Colon (tissue), 2 donors: Measurements from ENCODE around the gene SLC29A3.
"Not testable (repeated sequence)": the region's sequence is repeated elsewhere in the genome, so short reads cannot be mapped to it uniquely, and the experiment has no call there.

ENCODE experiments used
- FAIRE-seq: peaks from 2 replicates; lab custom pipeline; 2012; peaks lifted over from hg19 to GRCh38; lab: Jason Lieb, UNC
- donor health status: control.
- donor health status: control.

The SLC29A3 gene

GRCh38 chr10:71319042-71319799, at the start of gene SLC29A3:
Gene SLC29A3, plus strand, starts transcription at chr10:71319259. Its CDS starts 51 bp downstream, at chr10:71319310.
- FAIRE-seq: no peak

GRCh38 chr10:71269301-71270288, 49.5 kb upstream of the SLC29A3 start:
- FAIRE-seq: no peak

GRCh38 chr10:71270301-71271220, 48.5 kb upstream of the SLC29A3 start:
- FAIRE-seq: no peak

- FAIRE-seq: no peak
Measured at GRCh38 chr10:71271662-71272055, 47.4 kb upstream of the SLC29A3 start.

GRCh38 chr10:71272056-71272771, 46.8 kb upstream of the SLC29A3 start:
- no peak for FAIRE-seq

- not testable (repeated sequence) for FAIRE-seq
Measured at GRCh38 chr10:71272974-71273373, 46.1 kb upstream of the SLC29A3 start.

GRCh38 chr10:71273506-71273905, 45.6 kb upstream of the SLC29A3 start:
- no peak for FAIRE-seq

- no peak for FAIRE-seq
Measured at GRCh38 chr10:71274901-71275796, 43.9 kb upstream of the SLC29A3 start.

GRCh38 chr10:71276873-71277272, 42.2 kb upstream of the SLC29A3 start:
- no peak for FAIRE-seq

GRCh38 chr10:71277914-71278665, 41.0 kb upstream of the SLC29A3 start:
- no peak for FAIRE-seq

GRCh38 chr10:71278691-71279588, 40.1 kb upstream of the SLC29A3 start:
- no peak for FAIRE-seq

- no peak for FAIRE-seq
Measured at GRCh38 chr10:71279590-71280170, 39.4 kb upstream of the SLC29A3 start.

- FAIRE-seq: no peak
Measured at GRCh38 chr10:71280216-71280615, 38.8 kb upstream of the SLC29A3 start.

- FAIRE-seq: no peak
Measured at GRCh38 chr10:71280825-71281224, 38.2 kb upstream of the SLC29A3 start.

GRCh38 chr10:71281646-71282322, 37.3 kb upstream of the SLC29A3 start:
- FAIRE-seq: no peak

- no peak for FAIRE-seq
Measured at GRCh38 chr10:71282323-71282680, 36.8 kb upstream of the SLC29A3 start.

GRCh38 chr10:71283410-71283809, 35.6 kb upstream of the SLC29A3 start:
- FAIRE-seq: no peak
